Stimulated activated naive CD8-positive, alpha-beta T cell treated with anti-CD3 and anti-CD28 coated beads, Interleukin-15, Interleukin-2, amounts not matched to agents 100 ng/mL and 50 ng/mL, for 24 hours (primary cell): ENCODE data around the gene CSTF1.

Experiments
- H3K27ac Mint-ChIP-seq: one replicate; pipeline ENCODE4 v1.8.0; 2021; ENCODE audit warnings: mild to moderate bottlenecking, mixed read lengths
- H3K27me3 Mint-ChIP-seq: one replicate; pipeline ENCODE4 v1.8.0; 2021; ENCODE audit warnings: mixed read lengths
- H3K36me3 Mint-ChIP-seq: one replicate; pipeline ENCODE4 v1.8.0; 2021; ENCODE audit warnings: low read depth, mixed read lengths
- H3K4me1 Mint-ChIP-seq: one replicate; pipeline ENCODE4 v1.8.0; 2021; ENCODE audit warnings: low read depth, mixed read lengths
- H3K4me3 Mint-ChIP-seq: one replicate; pipeline ENCODE4 v1.8.0; 2021; ENCODE audit warnings: mild to moderate bottlenecking, mixed read lengths
- H3K9me3 Mint-ChIP-seq: one replicate; pipeline ENCODE4 v1.8.0; 2021; ENCODE audit warnings: mixed read lengths

The CSTF1 gene

DNA sequence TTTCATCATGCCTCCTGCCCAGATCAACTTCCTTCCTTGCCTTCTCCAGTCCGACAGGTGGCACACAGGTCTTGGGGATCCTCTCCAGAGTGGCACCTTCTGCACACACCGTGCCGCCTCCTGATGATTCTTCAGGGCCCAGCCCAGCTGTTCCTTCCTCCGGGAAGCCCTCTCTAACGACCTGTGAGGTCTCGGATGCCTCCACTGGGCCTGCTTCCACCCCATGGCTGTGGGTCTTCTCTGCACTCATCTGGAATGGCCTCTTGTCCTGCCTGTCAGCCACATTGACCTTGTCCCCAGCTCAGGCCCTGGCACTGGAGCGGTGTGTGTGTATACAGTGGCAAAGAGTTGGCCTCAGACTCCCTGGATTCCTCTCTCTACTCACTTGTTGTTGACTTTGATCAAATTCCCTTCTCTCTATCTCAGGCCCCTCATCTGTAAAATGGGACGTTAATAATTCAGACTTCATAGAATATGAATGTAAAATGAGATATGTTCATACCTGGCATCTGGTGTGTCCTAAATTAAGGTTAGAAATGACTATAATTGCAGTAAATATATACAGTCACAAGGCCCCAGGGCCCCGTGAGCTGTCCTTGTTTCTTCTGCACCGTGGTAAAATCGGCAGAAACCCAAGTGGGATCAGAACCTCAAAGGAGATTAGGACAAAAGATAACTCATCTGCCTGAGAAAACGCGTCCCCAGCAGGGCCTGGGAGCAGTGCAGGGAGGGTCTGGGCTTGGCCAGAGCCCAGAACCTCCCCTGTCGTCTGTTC lies 32.1 kb upstream of the CSTF1 start:
- peak overlapping the region; percentile 84 for H3K4me3 Mint-ChIP-seq
- H3K36me3 Mint-ChIP-seq, result peaks cover 5% of the 10 kb centered on the region
- peaks cover 23% of the 10 kb centered on the region for H3K4me1 Mint-ChIP-seq
- no peaks in the 10 kb centered on the region for H3K27me3 Mint-ChIP-seq
- H3K27ac Mint-ChIP-seq, result peak overlapping the region; percentile 55
- no peaks in the 10 kb centered on the region for H3K9me3 Mint-ChIP-seq

DNA sequence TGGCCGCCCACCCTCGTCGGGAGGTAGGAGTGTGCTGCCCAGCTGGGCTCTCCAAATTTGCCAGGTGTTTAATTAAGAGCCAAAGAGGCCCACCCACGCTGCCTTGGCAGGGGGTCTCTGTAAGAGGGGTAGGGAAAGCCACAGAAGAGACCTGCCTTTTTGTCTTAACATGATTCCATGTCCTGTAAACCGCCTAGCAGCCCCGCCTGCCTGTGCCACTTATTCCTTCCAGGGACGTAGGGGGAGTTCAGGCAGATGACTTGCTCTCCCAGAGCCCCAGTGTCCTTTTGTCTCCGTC lies 31.6 kb upstream of the CSTF1 start:
- no peak overlapping the region for H3K27ac Mint-ChIP-seq
- peak overlapping the region; percentile 84 for H3K4me3 Mint-ChIP-seq

DNA sequence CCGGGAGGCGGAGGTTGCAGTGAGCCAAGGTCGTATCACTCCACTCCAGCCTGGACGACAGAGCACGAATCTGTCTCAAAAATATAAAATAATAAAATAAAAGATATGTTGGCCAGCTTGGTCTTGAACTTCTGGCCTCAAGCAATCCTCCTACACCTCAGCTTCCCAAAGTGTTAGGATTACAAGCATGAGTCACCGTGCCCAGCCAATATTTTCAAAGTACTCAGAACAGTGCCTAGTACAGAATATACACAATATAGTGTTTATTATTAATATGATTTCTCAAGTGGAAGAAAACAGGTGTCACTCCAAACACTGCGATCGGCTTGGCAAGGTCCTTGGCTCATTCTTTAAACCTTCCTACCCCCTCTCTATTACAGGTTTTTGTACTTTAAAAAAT lies 30.5 kb upstream of the CSTF1 start:
- H3K9me3 Mint-ChIP-seq, result no peaks in the 10 kb centered on the region
- no peak overlapping the region for H3K4me3 Mint-ChIP-seq
- no peaks in the 10 kb centered on the region for H3K27me3 Mint-ChIP-seq
- H3K27ac Mint-ChIP-seq, result no peak overlapping the region
- H3K36me3 Mint-ChIP-seq, result peaks cover 10% of the 10 kb centered on the region
- peaks cover 23% of the 10 kb centered on the region for H3K4me1 Mint-ChIP-seq

More for the DNA sequence above, 31.6 kb upstream of the CSTF1 start:
- Mint-ChIP-seq H3K9me3 (no peaks in the 10 kb centered on the region), H3K4me1 (peaks cover 23% of the 10 kb centered on the region), H3K27me3 (no peaks in the 10 kb centered on the region), H3K36me3 (peaks cover 6% of the 10 kb centered on the region)

DNA sequence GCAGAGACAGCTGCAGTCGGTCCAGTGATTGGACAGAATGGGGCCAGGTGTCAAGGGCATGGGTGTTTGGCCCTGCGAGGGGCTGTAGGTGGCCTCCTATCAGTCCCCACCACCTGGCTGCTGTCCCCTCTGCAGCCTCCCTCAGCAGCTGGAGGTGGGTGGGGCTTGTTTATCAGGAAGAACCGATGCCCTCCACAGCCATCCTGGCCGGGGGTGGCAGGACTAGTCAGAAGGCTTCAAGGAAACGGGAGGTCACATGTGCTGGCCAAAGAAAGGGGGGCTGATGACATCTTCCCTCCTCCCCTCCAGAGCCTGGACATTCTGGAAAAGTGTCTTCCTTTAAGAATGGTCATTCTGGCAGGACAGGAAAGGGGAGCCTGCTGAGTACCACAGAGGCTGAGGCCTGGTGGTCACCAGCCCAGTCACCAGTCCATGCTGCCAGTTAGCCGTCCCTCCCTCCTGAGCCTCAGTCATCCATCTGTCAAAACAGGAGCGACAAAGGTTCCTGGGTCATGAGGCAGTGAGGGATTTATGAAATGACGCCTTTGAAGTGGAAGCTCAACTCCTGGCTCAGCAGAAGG lies 29.5 kb upstream of the CSTF1 start:
- Mint-ChIP-seq H3K27me3 (no peaks in the 10 kb centered on the region), H3K4me3 (no peak overlapping the region), H3K9me3 (no peaks in the 10 kb centered on the region), H3K27ac (no peak overlapping the region), H3K36me3 (peaks cover 13% of the 10 kb centered on the region), H3K4me1 (peaks cover 20% of the 10 kb centered on the region)

DNA sequence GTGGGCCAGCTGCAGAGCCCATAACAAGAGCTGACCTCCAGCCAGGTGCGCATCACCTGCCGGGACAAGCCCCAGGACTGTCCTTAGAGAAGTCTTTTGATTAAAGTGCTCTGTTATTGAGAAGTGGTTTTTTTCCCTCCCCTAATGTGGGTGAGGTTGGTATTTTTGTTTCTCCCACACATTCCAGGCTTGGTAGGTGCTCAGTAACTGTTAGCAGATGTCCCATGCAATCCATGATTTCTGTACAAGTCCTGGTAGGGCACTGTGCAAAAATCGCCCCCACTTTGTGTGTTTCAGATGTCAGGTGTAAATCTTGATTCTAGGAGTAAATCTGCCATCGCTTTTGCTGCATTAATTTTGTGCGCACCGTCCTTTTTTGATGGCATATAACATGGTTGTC lies 29.0 kb upstream of the CSTF1 start:
- Mint-ChIP-seq H3K27me3 (no peaks in the 10 kb centered on the region), H3K9me3 (no peaks in the 10 kb centered on the region), H3K4me3 (no peak overlapping the region), H3K4me1 (peaks cover 15% of the 10 kb centered on the region), H3K36me3 (peaks cover 13% of the 10 kb centered on the region), H3K27ac (no peak overlapping the region)

DNA sequence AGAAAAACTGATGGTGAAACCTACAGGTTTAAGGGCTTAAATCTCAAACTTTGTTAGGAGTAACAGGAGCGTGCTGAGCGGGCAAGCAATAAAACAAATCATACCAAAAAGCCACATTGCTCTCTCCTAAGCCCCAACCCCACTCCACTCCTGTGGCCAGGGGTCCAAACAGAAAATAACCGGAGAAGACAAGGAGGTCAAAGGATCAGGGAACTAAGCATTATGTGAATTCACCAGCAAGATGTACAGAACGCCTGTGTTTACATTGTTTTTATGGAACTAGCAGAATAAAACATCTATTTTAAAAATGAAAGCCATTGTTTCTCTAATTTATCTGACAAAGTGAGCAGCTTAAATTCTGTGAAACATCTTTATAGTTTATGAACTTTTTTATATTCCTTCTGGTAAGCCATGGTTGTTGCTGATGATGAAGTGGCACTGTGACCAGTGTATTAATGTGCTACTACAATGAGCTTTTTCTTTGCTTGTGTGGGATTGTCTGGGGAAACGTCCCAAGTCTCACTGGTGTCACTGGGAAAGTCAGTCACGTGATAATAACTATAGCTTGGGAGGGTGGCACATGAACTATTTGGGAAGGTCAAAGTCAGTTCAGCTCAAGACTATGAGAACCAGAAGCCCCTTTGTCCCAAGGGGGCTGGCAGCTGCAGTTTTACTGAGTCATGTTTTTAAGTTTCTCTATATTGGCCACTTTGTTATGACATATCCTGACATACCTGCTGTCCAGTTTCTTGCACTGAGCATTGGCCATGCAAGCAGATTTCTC lies 23.9 kb upstream of the CSTF1 start:
- no peaks in the 10 kb centered on the region for H3K27me3 Mint-ChIP-seq
- H3K4me1 Mint-ChIP-seq, result peaks cover 8% of the 10 kb centered on the region
- no peak overlapping the region for H3K27ac Mint-ChIP-seq
- H3K4me3 Mint-ChIP-seq, result no peak overlapping the region
- H3K36me3 Mint-ChIP-seq, result peaks cover 45% of the 10 kb centered on the region
- no peaks in the 10 kb centered on the region for H3K9me3 Mint-ChIP-seq

DNA sequence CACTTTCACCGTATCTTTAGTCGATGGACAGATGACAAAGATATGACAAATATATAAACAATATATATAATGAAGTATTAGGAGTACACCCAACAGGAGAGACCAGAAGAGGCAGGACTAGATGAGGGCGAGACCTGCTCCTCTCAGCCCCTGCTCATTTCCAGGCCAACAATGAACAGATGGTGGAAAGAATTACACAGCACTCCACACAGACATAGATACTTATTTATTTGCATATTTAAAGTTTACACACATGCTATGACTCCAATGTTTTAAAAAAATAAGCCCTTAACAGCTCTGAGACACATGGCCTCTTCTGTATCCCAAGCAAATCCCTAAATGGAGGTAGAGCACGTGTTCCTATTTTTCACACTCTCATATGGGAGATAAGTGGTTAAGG lies 23.3 kb upstream of the CSTF1 start:
- H3K36me3 Mint-ChIP-seq, result peaks cover 51% of the 10 kb centered on the region
- no peak overlapping the region for H3K27ac Mint-ChIP-seq
- H3K9me3 Mint-ChIP-seq, result no peaks in the 10 kb centered on the region
- H3K4me1 Mint-ChIP-seq, result peaks cover 10% of the 10 kb centered on the region
- H3K4me3 Mint-ChIP-seq, result no peak overlapping the region
- H3K27me3 Mint-ChIP-seq, result no peaks in the 10 kb centered on the region

DNA sequence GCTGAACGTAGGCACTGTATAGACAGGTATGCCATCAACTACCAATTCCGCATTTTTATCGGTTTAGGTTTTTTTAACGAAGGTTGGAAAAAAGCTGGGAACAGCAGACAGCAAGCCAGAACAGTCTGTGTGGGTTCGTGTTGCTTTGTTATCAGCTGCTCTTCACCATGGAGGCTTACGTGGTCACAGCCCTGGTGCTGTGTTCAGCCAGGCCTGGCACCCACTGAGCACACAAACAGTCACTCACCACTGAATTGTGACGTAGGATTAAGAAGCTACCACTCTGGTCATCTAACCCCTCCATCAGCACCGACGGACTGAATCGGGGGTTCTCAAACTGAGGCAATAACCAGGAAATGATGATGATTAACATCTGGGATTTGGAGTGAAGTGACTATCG lies 20.5 kb upstream of the CSTF1 start:
- no peaks in the 10 kb centered on the region for H3K9me3 Mint-ChIP-seq
- no peak overlapping the region for H3K27ac Mint-ChIP-seq
- no peak overlapping the region for H3K4me3 Mint-ChIP-seq
- H3K36me3 Mint-ChIP-seq, result peaks cover 57% of the 10 kb centered on the region
- H3K27me3 Mint-ChIP-seq, result no peaks in the 10 kb centered on the region
- H3K4me1 Mint-ChIP-seq, result peaks cover 19% of the 10 kb centered on the region

DNA sequence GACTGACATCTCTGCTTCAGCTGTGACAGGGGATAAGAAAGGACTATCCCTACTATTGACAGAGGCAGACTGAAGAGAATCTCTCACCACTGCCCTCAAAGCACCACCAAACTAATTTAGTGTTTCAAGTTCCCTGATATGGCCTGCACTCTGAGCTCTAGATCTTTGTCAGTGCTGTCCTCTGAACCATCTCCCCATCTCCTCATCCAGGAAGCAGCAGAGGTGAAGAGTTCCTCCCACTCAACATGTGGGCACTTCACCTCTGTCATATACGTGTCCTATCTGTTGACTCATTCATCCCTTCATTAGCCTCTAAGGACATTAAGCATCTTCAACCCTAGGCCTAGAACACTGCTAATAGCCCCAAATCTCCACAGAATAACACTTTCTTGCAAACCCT lies 19.6 kb upstream of the CSTF1 start:
- no peaks in the 10 kb centered on the region for H3K9me3 Mint-ChIP-seq
- H3K27ac Mint-ChIP-seq, result peak overlapping the region; percentile 0
- H3K27me3 Mint-ChIP-seq, result no peaks in the 10 kb centered on the region
- H3K4me3 Mint-ChIP-seq, result no peak overlapping the region
- peaks cover 64% of the 10 kb centered on the region for H3K36me3 Mint-ChIP-seq
- peaks cover 19% of the 10 kb centered on the region for H3K4me1 Mint-ChIP-seq

DNA sequence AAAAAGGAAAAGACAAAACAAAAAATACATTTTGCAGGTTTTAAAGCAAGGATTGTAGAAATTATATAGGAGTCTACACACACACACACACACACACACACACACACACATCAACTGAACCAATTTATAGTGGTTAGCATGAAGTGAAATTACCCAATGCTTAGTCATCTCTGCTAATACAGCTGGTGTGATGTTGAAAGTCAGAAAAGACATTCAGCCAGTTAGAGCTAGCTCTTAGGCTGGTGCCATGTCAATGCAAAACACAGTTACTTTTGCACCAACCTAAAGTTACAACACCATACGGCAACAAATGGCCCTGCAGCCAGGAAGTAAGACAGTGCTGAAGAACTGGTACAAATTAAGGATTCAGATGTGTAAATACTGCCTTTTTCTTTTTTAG lies 18.5 kb upstream of the CSTF1 start:
- Mint-ChIP-seq H3K4me1 (peaks cover 19% of the 10 kb centered on the region), H3K27me3 (no peaks in the 10 kb centered on the region), H3K9me3 (no peaks in the 10 kb centered on the region), H3K27ac (no peak overlapping the region), H3K36me3 (peaks cover 75% of the 10 kb centered on the region), H3K4me3 (no peak overlapping the region)

DNA sequence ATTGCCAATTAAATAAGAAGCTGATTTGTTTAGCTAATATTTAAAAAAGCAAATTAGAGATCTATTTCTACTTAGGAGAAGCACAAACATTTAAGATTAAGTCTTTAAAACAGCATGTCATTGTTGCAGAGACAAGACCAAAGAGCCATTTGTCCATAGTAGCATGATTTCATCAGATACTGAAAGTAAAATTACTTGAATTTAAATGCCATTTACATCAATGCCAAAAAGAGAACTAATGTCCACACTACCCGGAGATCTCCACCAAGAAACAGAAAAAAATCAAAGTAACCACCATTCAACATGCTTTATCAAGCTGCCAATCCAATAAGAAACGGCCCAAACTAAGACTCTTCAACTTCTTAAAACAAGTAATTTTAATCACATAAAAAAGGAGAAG lies 16.1 kb upstream of the CSTF1 start:
- H3K27me3 Mint-ChIP-seq, result no peaks in the 10 kb centered on the region
- no peak overlapping the region for H3K27ac Mint-ChIP-seq
- H3K4me3 Mint-ChIP-seq, result no peak overlapping the region
- H3K36me3 Mint-ChIP-seq, result peaks cover 71% of the 10 kb centered on the region
- H3K9me3 Mint-ChIP-seq, result no peaks in the 10 kb centered on the region
- peaks cover 22% of the 10 kb centered on the region for H3K4me1 Mint-ChIP-seq

DNA sequence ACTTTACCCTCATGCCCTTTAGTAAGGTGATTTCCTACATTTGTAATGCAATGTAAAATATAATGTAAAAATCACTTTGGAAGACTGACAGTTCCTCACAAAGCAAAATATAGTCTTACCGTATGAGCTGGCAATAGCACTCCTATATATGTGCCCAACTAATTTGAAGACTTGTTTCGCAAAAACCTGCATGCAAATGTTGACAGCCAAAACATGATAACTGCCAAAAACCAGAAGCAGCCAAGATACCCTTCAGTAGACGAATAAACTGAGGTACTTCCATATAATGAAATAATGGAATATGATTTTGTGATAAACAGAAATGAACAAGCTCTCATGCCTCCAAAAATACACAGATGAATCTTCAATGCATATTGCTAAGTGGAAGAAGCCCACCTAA lies 14.1 kb upstream of the CSTF1 start:
- no peak overlapping the region for H3K4me3 Mint-ChIP-seq
- H3K9me3 Mint-ChIP-seq, result no peaks in the 10 kb centered on the region
- peaks cover 27% of the 10 kb centered on the region for H3K4me1 Mint-ChIP-seq
- H3K36me3 Mint-ChIP-seq, result peaks cover 80% of the 10 kb centered on the region
- H3K27me3 Mint-ChIP-seq, result no peaks in the 10 kb centered on the region
- H3K27ac Mint-ChIP-seq, result no peak overlapping the region

DNA sequence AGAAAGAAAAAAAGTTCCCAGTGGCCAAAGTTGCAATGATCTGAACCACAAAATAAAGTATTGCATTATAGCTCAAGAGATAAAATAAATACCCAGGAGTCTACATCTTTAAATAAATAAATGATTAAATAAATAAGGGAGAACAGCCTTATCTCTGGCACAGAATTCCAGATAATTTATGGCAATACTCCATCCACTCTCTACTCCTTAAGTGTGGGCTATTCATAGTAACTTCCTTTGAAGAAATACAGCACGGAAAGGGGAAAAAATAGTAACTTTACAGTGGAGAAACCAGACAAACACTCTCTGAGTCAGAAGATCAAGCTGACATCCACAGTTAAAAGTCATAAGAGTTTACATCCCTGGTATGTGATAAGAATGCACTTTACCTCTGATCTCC lies 12.1 kb upstream of the CSTF1 start:
- Mint-ChIP-seq H3K27ac (no peak overlapping the region), H3K36me3 (peaks cover 84% of the 10 kb centered on the region), H3K4me3 (no peak overlapping the region), H3K9me3 (no peaks in the 10 kb centered on the region), H3K27me3 (no peaks in the 10 kb centered on the region), H3K4me1 (peaks cover 24% of the 10 kb centered on the region)

DNA sequence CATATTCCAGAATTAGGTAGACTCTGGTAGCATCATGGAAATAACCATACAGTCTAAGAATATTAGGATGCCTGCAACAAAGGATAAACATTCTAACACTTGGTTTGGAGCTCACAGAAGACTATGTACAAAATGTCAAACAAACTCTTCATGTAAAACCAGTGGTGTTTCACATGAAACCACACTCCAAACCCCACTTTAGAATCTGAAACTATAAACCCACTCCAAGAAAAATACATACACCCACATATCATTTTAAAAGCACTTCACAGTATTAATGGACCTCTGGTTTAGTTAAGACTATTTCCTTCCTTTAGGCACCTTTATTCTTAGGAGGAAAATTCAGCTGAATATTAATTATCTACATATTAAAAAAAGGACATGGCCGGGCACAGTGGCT lies 10.9 kb upstream of the CSTF1 start:
- H3K27ac Mint-ChIP-seq, result no peak overlapping the region
- H3K9me3 Mint-ChIP-seq, result no peaks in the 10 kb centered on the region
- peaks cover 15% of the 10 kb centered on the region for H3K4me1 Mint-ChIP-seq
- no peaks in the 10 kb centered on the region for H3K27me3 Mint-ChIP-seq
- H3K36me3 Mint-ChIP-seq, result peaks cover 83% of the 10 kb centered on the region
- no peak overlapping the region for H3K4me3 Mint-ChIP-seq

DNA sequence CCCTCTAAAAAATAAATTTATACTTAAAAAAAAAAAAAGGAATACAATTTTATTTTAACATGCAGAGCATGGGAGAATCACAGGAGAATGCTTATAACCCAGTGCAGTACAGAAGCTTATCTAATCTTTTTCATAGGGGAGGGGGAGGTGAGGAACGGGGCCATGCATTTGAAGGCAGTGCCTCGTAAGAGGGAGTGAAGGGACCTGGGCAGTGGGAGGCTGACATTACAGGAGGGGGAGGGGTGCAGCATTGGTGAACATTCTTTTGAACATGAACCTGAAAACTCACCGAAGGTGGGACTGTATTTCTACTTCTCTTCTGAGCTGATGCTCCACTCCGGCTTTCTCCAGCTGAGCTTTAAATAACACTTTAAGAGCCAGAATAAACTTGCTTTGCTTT lies 9.7 kb upstream of the CSTF1 start:
- H3K4me1 Mint-ChIP-seq, result peaks cover 15% of the 10 kb centered on the region
- no peaks in the 10 kb centered on the region for H3K27me3 Mint-ChIP-seq
- peaks cover 80% of the 10 kb centered on the region for H3K36me3 Mint-ChIP-seq
- H3K4me3 Mint-ChIP-seq, result no peak overlapping the region
- no peaks in the 10 kb centered on the region for H3K9me3 Mint-ChIP-seq
- H3K27ac Mint-ChIP-seq, result no peak overlapping the region
